H1 (cell line): Measurements from ENCODE around the gene EXOSC7. TPM values are rescaled to one million over a fixed set of nuclear protein-coding genes. Genes with fewer than 3 reads are reported as not detected.

ENCODE experiments used
- CTCF ChIA-PET: fragments of 300-600 bp; sonication (Branson Sonifier 250); formaldehyde crosslinking; loops from one replicate; lab custom pipeline; 2021; ENCODE audit not compliant: partially characterized antibody; lab: Charles Lee
- POLR2A ChIA-PET: fragments of 300-600 bp; sonication (Branson Sonifier 250); formaldehyde crosslinking; loops from one replicate; lab custom pipeline; 2021; ENCODE audit warnings: inconsistent platforms; ENCODE audit not compliant: partially characterized antibody; lab: Charles Lee
- DNase-seq, 2 experiments: peaks; one replicate each; pipeline versions ENCODE4 v3.0.0 to v3.0.0-alpha.2; 2010 to 2022; ENCODE audit warnings: low spot score in 2 of 2, low read depth in 1 of 2, mixed read lengths in 1 of 2
- FAIRE-seq: peaks from 2 replicates; lab custom pipeline; 2011; peaks lifted over from hg19 to GRCh38; lab: Jason Lieb, UNC
- H2AFZ ChIP-seq: 2 replicates; pipeline ENCODE4 v1.8.1; 2012; ENCODE audit warnings: low read length, inconsistent platforms
- H2AK5ac ChIP-seq: 2 replicates; pipeline ENCODE4 v1.6.1; 2013; ENCODE audit warnings: low read depth, low read length
- H2BK120ac ChIP-seq: replicated peaks from 2 replicates; pipeline ENCODE3; 2013; ENCODE audit warnings: low read depth, low read length, inconsistent platforms
- H2BK12ac ChIP-seq: 2 replicates; pipeline ENCODE4 v1.6.1; 2013; ENCODE audit warnings: low read depth, low read length
- H2BK15ac ChIP-seq: 2 replicates; pipeline ENCODE4 v1.6.1; 2013; ENCODE audit warnings: low read length
- H2BK20ac ChIP-seq: 2 replicates; pipeline ENCODE4 v1.6.1; 2013; ENCODE audit warnings: low read length
- H2BK5ac ChIP-seq: 2 replicates; pipeline ENCODE4 v1.6.1; 2013; ENCODE audit warnings: low read depth, low read length
- H3K14ac ChIP-seq: 2 replicates; pipeline ENCODE4 v1.6.1; 2013; ENCODE audit warnings: inconsistent platforms; ENCODE audit not compliant: insufficient read length
- H3K18ac ChIP-seq: 2 replicates; pipeline ENCODE4 v1.6.1; 2013; ENCODE audit warnings: low read length; ENCODE audit errors: extremely low read depth
- H3K23ac ChIP-seq: 2 replicates; pipeline ENCODE4 v1.6.1; 2013; ENCODE audit warnings: inconsistent platforms; ENCODE audit not compliant: insufficient read length
- H3K23me2 ChIP-seq: 2 replicates; pipeline ENCODE4 v1.6.1; 2013; ENCODE audit warnings: low read depth, low read length
- H3K27ac ChIP-seq: 2 replicates; pipeline ENCODE4 v1.6.1; 2011; ENCODE audit warnings: low read depth, low read length, inconsistent platforms
- H3K27me3 ChIP-seq, 4 experiments: replicated peaks in 1 of 4; 1 replicate in 1 of 4; 2 replicates in 3 of 4; pipeline versions ENCODE4 v1.6.1 to v1.8.1; 2011 to 2013; ENCODE audit warnings: low read length in 3 of 4, mild to moderate bottlenecking in 3 of 4, inconsistent platforms in 2 of 4, mixed read lengths in 2 of 4, moderate library complexity in 1 of 4; ENCODE audit not compliant: control insufficient read depth in 3 of 4, insufficient read depth in 3 of 4; ENCODE audit errors: extremely low read depth in 1 of 4
- H3K36me3 ChIP-seq, 4 experiments: 2 replicates each; pipeline versions ENCODE4 v1.6.1 to v1.8.1; 2011 to 2013; ENCODE audit warnings: mild to moderate bottlenecking in 4 of 4, low read length in 3 of 4, moderate library complexity in 2 of 4, control low read depth in 1 of 4, inconsistent platforms in 1 of 4; ENCODE audit not compliant: insufficient read depth in 4 of 4, control insufficient read depth in 2 of 4
- H3K4ac ChIP-seq: replicated peaks from 2 replicates; pipeline ENCODE3; 2013; ENCODE audit warnings: low read length, low read depth, mixed read lengths, inconsistent platforms; ENCODE audit not compliant: insufficient read length
- H3K4me1 ChIP-seq, 4 experiments: replicated peaks in 1 of 4; 1 replicate in 1 of 4; 2 replicates in 3 of 4; pipeline versions ENCODE4 v1.6.1 to v1.8.1; 2011 to 2013; ENCODE audit warnings: low read length in 3 of 4, inconsistent platforms in 2 of 4, mixed read lengths in 1 of 4; ENCODE audit not compliant: insufficient read depth in 4 of 4, control insufficient read depth in 3 of 4
- H3K4me2 ChIP-seq, 2 experiments: 2 replicates each; pipeline versions ENCODE4 v1.6.1 to v1.8.1; 2011 to 2013; ENCODE audit warnings: low read depth in 2 of 2, low read length in 2 of 2, control low read depth in 1 of 2, inconsistent platforms in 1 of 2, mild to moderate bottlenecking in 1 of 2; ENCODE audit not compliant: insufficient read depth in 1 of 2
- H3K4me3 ChIP-seq, 4 experiments: fragments of 200-600, 300-600 bp in 1 of 4; sonication (generic), shearing (Covaris generic), sonication (Bioruptor Twin) in 1 of 4; 2 replicates each; pipeline versions ENCODE4 v1.5.1 to v1.8.1; 2011 to 2016; ENCODE audit warnings: low read length in 4 of 4, low read depth in 3 of 4, control low read depth in 2 of 4, inconsistent platforms in 2 of 4, mild to moderate bottlenecking in 2 of 4, mixed read lengths in 1 of 4, moderate library complexity in 1 of 4; ENCODE audit not compliant: insufficient read depth in 2 of 4; ENCODE audit errors: extremely low read depth in 1 of 4
- H3K56ac ChIP-seq: replicated peaks from 2 replicates; pipeline ENCODE3; 2013; ENCODE audit warnings: low read depth, mild to moderate bottlenecking, mixed read lengths, low read length, inconsistent platforms; ENCODE audit not compliant: insufficient read length
- H3K79me1 ChIP-seq: 2 replicates; pipeline ENCODE4 v1.6.1; 2013; ENCODE audit warnings: low read depth, low read length, control low read depth
- H3K79me2 ChIP-seq, 2 experiments: 2 replicates each; pipeline versions ENCODE4 v1.6.1 to v1.8.1; 2012 to 2013; ENCODE audit warnings: low read length in 2 of 2, mild to moderate bottlenecking in 2 of 2, inconsistent platforms in 1 of 2; ENCODE audit not compliant: insufficient read depth in 2 of 2, control insufficient read depth in 1 of 2
- H3K9ac ChIP-seq, 4 experiments: replicated peaks in 1 of 4; 1 replicate in 1 of 4; 2 replicates in 3 of 4; pipeline versions ENCODE4 v1.6.1 to v1.8.1; 2011 to 2013; ENCODE audit warnings: low read depth in 3 of 4, low read length in 3 of 4, control low read depth in 2 of 4, mild to moderate bottlenecking in 2 of 4, moderate library complexity in 2 of 4, inconsistent platforms in 1 of 4; ENCODE audit errors: extremely low read depth in 1 of 4
- H3K9me3 ChIP-seq, 2 experiments: 2 replicates each; pipeline versions ENCODE4 v1.6.1 to v1.8.1; 2012 to 2013; ENCODE audit warnings: mild to moderate bottlenecking in 2 of 2, moderate library complexity in 2 of 2, control low read depth in 1 of 2, inconsistent platforms in 1 of 2, low read depth in 1 of 2, low read length in 1 of 2, mixed read lengths in 1 of 2; ENCODE audit not compliant: insufficient read depth in 2 of 2
- H4K20me1 ChIP-seq, 2 experiments: replicated peaks in 1 of 2; 2 replicates each; pipeline versions ENCODE3 to v1.8.1; 2011 to 2013; ENCODE audit warnings: inconsistent platforms in 2 of 2, low read length in 2 of 2, mild to moderate bottlenecking in 1 of 2; ENCODE audit not compliant: insufficient read depth in 2 of 2, control insufficient read depth in 1 of 2
- H4K5ac ChIP-seq: 2 replicates; pipeline ENCODE4 v1.6.1; 2013; ENCODE audit warnings: low read length, low read depth, mixed read lengths, inconsistent platforms; ENCODE audit not compliant: insufficient read length
- H4K8ac ChIP-seq: 2 replicates; pipeline ENCODE4 v1.8.0; 2013; ENCODE audit warnings: mild to moderate bottlenecking, moderate library complexity, low read length, inconsistent platforms; ENCODE audit not compliant: insufficient read depth; ENCODE audit errors: extremely low read depth
- H4K91ac ChIP-seq: replicated peaks from 2 replicates; pipeline ENCODE3; 2013; ENCODE audit warnings: low read length, mixed read lengths, inconsistent platforms; ENCODE audit not compliant: insufficient read length
- CBX5 ChIP-seq: fragments of 300-800, 300-1000 bp; sonication (generic); IDR thresholded peaks from 2 replicates; pipeline ENCODE4 v1.7.1; 2016; ENCODE audit warnings: antibody characterized with exemption, low read length, low read depth
- CBX8 ChIP-seq: fragments of 300-800, 300-1000 bp; sonication (generic); IDR thresholded peaks from 2 replicates; pipeline ENCODE4 v1.7.1; 2016; ENCODE audit warnings: low read depth, low read length, borderline replicate concordance
- HDAC2 ChIP-seq, 2 experiments: fragments of 300-600 bp in 1 of 2; sonication (generic) in 1 of 2; IDR thresholded peaks; 2 replicates each; pipeline ENCODE4 v1.6.1; 2011 to 2012; ENCODE audit warnings: low read depth in 2 of 2, low read length in 2 of 2, mild to moderate bottlenecking in 2 of 2, moderate library complexity in 2 of 2, borderline replicate concordance in 1 of 2, inconsistent platforms in 1 of 2
- KDM5A ChIP-seq: fragments of 200-600 bp; IDR thresholded peaks from 2 replicates; pipeline ENCODE4 v1.7.1; 2012; ENCODE audit warnings: mild to moderate bottlenecking, low read length, inconsistent platforms, mixed read lengths
- SIN3A ChIP-seq, 2 experiments: IDR thresholded peaks in 1 of 2; conservative IDR thresholded peaks in 1 of 2; 2 replicates each; pipeline ENCODE4 v1.6.1; 2011 to 2012; ENCODE audit warnings: low read length in 2 of 2, improper control_type of control experiment in 1 of 2, low read depth in 1 of 2, mild to moderate bottlenecking in 1 of 2
- SP1 ChIP-seq: IDR thresholded peaks from 2 replicates; pipeline ENCODE4 v1.6.1; 2011; ENCODE audit warnings: low read depth, low read length
- SRF ChIP-seq: IDR thresholded peaks from 2 replicates; pipeline ENCODE4 v1.6.1; 2011; ENCODE audit warnings: mild to moderate bottlenecking, low read depth, low read length, moderate library complexity
- SUZ12 ChIP-seq: fragments of 200-600 bp; sonication (generic); IDR thresholded peaks from 2 replicates; pipeline ENCODE4 v1.6.1; 2012; ENCODE audit warnings: mild to moderate bottlenecking, inconsistent platforms, low read length, moderate library complexity, mixed read lengths
- TAF7 ChIP-seq: optimal IDR thresholded peaks from 2 replicates; pipeline ENCODE3; 2011; ENCODE audit warnings: low read depth, mild to moderate bottlenecking, inconsistent platforms, low read length, moderate library complexity, borderline replicate concordance
- TCF12 ChIP-seq: IDR thresholded peaks from 2 replicates; pipeline ENCODE4 v1.6.1; 2011; ENCODE audit warnings: low read depth, mild to moderate bottlenecking, low read length
- WGBS, 2 experiments: shearing (Covaris generic) in 1 of 2; methylation state at CpG; one replicate each; pipeline versions ENCODE4 v1.1.6 to v1.1.7; 2013 to 2015; ENCODE audit warnings: low lambda C conversion rate in 2 of 2, mixed read lengths in 2 of 2, inconsistent platforms in 1 of 2, low coverage in 1 of 2, missing lambda C conversion rate in 1 of 2; ENCODE audit not compliant: insufficient replicate concordance in 2 of 2, insufficient coverage in 1 of 2, insufficient read length in 1 of 2; ENCODE audit errors: extremely low coverage in 1 of 2, missing lambda C conversion rate in 1 of 2; 5-methylcytosine and 5-hydroxymethylcytosine counted together
- polyA plus RNA-seq, 7 experiments: library from polyadenylated mRNA; depleted of rRNA in 3 of 7; stranded (reverse) in 5 of 7; unstranded in 2 of 7; fragments of >200 nt in 5 of 7; fragments of 200-250 nt in 2 of 7; gene quantifications; 1 replicate in 5 of 7; 2 replicates in 1 of 7; 4 replicates in 1 of 7; pipeline versions ENCODE4 v1.2.1 to v1.2.3, GENCODE V29; 2011 to 2013; ENCODE audit warnings: missing spikeins in 2 of 7, mixed read lengths in 2 of 7
- total RNA-seq: library from RNA; stranded (reverse); fragmentation: NEBNext Ultra II Directional; extraction: Animal tissue kit (Norgen Biotek cat#: 25700); gene quantifications from 2 replicates; pipeline ENCODE4 v1.2.1, GENCODE V29; 2021
- TF ChIP-seq, protein P1 (sequence below), 3 experiments: IDR thresholded peaks; 1 replicate in 2 of 3; 2 replicates in 1 of 3; pipeline versions ENCODE4 v1.5.1 to v1.6.1; 2011; ENCODE audit warnings: low read length in 3 of 3, mild to moderate bottlenecking in 3 of 3, inconsistent platforms in 2 of 3, low read depth in 1 of 3, moderate library complexity in 1 of 3; ENCODE audit not compliant: insufficient read depth in 1 of 3; ENCODE audit errors: control extremely low read depth in 1 of 3

Gene EXOSC7
- total and polyA plus RNA-seq, 2 of the 8 experiments (the other 6 are each of a cell fraction or from before 2014, with no cell fraction given) = 92.7 to 94.5 TPM

DNA sequence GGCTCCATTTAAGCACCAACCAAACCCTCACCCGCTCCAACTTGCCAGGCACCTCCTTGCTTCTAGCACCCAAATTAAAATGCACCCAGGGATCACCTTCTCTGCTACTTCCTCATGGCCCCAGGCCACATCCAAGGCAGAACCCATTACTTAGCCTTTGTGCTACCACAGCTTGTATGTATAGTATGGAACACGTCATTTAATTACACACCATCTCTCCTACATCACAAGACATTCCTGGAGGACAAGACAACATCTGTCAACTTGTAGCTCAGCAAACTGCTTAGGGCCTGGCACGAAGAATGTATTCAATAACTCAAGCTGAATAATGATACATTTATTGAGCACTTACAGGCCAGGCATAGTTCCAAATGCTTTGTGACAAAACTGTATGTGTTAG, 23.4 kb upstream of the EXOSC7 start:
- Histone ChIP-seq H3K23ac (no peak overlapping the region), H3K4me3 (no peak overlapping the region), H4K91ac (no peak overlapping the region), H3K27ac (no peak overlapping the region), H3K36me3 (peaks cover 0 to 6% (median 0%) of the 10 kb centered on the region in 4 experiments; a peak in 2 of 8 replicates), H2BK15ac (no peak overlapping the region), H3K9me3 (no peaks in the 10 kb centered on the region), H3K9ac (no peak overlapping the region), H3K56ac (no peak overlapping the region), H3K27me3 (no peaks in the 10 kb centered on the region), H3K79me2 (peaks cover 4 to 20% of the 10 kb centered on the region in 2 experiments; a peak in 2 of 4 replicates), H3K79me1 (peaks cover 11% of the 10 kb centered on the region), H2BK120ac (no peak overlapping the region), H2BK20ac (no peak overlapping the region), H3K23me2 (no peaks in the 10 kb centered on the region), H3K14ac (no peak overlapping the region), H3K4me1 (peaks cover 0 to 5% (median 2%) of the 10 kb centered on the region in 4 experiments; a peak in 3 of 7 replicates), H2AFZ (no peak overlapping the region), H3K18ac (no peak overlapping the region), H4K20me1 (peaks cover 3 to 13% of the 10 kb centered on the region in 2 experiments), H2BK12ac (no peak overlapping the region), H4K5ac (no peak overlapping the region), H3K4me2 (no peak overlapping the region), H4K8ac (no peak overlapping the region), H3K4ac (no peak overlapping the region), H2AK5ac (no peak overlapping the region), H2BK5ac (no peak overlapping the region)
- DNase-seq (no peak), FAIRE-seq (no peak)
- ChIA-PET POLR2A (no interaction called here), CTCF (interaction anchor here (1.3 kb wide), 1 partner anchor 12 kb away, joined by 3 read pairs; no protein-coding TSS in a partner anchor)
- 87% methylated on average over 3 of the region's 3 CpGs; no CpG with 5 or more reads in 1 of the 2 experiments for WGBS, 2 experiments
- TF ChIP-seq, protein P1, sequence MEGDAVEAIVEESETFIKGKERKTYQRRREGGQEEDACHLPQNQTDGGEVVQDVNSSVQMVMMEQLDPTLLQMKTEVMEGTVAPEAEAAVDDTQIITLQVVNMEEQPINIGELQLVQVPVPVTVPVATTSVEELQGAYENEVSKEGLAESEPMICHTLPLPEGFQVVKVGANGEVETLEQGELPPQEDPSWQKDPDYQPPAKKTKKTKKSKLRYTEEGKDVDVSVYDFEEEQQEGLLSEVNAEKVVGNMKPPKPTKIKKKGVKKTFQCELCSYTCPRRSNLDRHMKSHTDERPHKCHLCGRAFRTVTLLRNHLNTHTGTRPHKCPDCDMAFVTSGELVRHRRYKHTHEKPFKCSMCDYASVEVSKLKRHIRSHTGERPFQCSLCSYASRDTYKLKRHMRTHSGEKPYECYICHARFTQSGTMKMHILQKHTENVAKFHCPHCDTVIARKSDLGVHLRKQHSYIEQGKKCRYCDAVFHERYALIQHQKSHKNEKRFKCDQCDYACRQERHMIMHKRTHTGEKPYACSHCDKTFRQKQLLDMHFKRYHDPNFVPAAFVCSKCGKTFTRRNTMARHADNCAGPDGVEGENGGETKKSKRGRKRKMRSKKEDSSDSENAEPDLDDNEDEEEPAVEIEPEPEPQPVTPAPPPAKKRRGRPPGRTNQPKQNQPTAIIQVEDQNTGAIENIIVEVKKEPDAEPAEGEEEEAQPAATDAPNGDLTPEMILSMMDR (IDR thresholded peaks at IDR 0.05; ENCODE audit: control extremely low read depth in 1 of 3, insufficient read depth in 1 of 3, low read depth in 1 of 3, low read length in 3 of 3) = no peak
- no peak for TF ChIP-seq SRF
- no peak for TF ChIP-seq CBX8
- TF ChIP-seq HDAC2 (IDR thresholded peaks at IDR 0.05; ENCODE audit: borderline replicate concordance in 1 of 2, low read depth in 2 of 2, low read length in 2 of 2) = no peak
- TF ChIP-seq SUZ12 = no peak
- TF ChIP-seq SP1 = no peak
- TF ChIP-seq TCF12 = no peak
- TF ChIP-seq TAF7 = no peak
- TF ChIP-seq CBX5 = no peak
- TF ChIP-seq KDM5A = no peak
- TF ChIP-seq SIN3A (conservative IDR thresholded peaks at IDR 0.05 in 1 of 2, IDR thresholded peaks at IDR 0.05 in 1 of 2; ENCODE audit: low read depth in 1 of 2, low read length in 2 of 2) = no peak
